Esophagus mucosa (tissue), 1 donor: ENCODE measurements around the gene ZNF793. TPM values are rescaled to one million over a fixed set of nuclear protein-coding genes. Genes with fewer than 3 reads are reported as not detected.

Source experiments
- ATAC-seq: fragments of 200-7000 bp; cut with Tn5 transposase; one replicate; pipeline ENCODE4 v1.9.1; 2020
- total RNA-seq: library from RNA; stranded (reverse); gene quantifications from one replicate; pipeline ENCODE4 v1.2.4, GENCODE V29; 2023
- donor health status: DM: yes; HTN: yes; CAD: no.

The ZNF793 gene
- total RNA-seq: 4.4 TPM

DNA sequence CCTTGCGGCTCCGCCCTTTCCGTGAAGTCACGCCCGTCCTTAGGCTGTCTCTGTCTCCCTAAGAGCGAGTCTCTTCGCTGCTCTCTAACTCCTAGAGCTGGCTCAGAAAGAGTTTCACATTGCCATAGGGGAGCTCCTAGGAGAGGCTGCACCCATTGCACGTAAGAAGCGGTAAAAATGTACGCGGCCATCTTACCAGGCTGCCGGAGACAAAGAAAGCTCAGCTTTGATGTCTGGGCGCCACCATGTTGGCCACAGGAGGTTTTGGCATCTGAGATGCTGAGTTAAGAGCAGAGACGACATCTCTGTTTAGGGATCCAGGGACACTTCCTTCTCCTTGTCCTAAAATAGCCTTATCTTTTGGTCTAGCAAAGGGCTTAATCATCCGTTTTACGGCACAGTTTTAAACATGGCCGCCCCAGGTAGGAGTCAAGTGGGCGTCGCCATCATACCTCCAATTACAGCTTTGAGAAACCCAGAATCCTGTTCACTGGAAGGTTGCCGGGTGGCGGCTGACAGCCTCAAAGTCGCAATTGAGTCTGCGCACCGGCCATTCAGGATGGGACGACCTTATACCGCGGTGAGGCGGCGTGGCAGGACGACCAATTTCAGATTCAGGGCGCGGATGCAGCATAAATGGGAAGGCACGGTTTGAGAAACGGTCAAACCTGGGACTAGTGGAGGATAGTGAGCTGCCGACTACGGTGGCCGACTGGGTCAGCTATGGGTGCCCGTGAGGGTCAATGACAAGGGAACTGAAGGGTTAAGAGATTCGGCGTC lies at the start of gene ZNF793:
ZNF793 (plus strand) TSS at position 553 of the 780 bp plus-strand sequence. CDS start 16,501 bp downstream, outside the sequence.
- peak; percentile 93 for ATAC-seq

GRCh38 chr19:37466277-37466797 lies 40.4 kb upstream of the ZNF793 start:
- no peak for ATAC-seq

GRCh38 chr19:37466798-37467607 lies 39.7 kb upstream of the ZNF793 start, which contains the start of gene ZNF569:
Gene ZNF569 (minus strand): TSS chr19:37467444. CDS start chr19:37444921, 22,523 bp downstream.
- peak; percentile 90 for ATAC-seq

DNA sequence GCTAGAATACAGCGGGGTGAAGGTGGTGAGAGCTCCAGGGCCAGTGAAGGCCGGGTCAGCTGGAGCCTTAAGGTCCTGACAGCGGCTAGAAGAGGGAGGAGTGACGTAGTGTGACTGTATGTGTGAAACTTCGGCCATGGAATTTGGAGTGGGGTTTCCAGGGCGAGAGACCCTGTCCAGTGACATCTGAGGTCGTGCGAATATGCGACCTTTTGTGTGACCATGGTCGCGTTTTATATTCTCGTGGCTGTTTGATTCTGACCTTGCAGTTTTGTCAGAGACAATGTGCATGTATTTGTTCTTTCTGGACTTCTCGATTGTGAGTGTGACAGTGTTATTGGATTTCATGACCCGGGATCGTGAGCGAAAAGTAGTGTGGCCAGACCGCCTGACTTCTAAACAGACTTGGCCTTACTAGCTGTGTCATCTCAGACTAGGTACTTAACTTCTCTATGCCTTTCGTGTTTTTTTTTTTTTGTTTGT lies 39.1 kb upstream of the ZNF793 start:
- ATAC-seq: no peak

DNA sequence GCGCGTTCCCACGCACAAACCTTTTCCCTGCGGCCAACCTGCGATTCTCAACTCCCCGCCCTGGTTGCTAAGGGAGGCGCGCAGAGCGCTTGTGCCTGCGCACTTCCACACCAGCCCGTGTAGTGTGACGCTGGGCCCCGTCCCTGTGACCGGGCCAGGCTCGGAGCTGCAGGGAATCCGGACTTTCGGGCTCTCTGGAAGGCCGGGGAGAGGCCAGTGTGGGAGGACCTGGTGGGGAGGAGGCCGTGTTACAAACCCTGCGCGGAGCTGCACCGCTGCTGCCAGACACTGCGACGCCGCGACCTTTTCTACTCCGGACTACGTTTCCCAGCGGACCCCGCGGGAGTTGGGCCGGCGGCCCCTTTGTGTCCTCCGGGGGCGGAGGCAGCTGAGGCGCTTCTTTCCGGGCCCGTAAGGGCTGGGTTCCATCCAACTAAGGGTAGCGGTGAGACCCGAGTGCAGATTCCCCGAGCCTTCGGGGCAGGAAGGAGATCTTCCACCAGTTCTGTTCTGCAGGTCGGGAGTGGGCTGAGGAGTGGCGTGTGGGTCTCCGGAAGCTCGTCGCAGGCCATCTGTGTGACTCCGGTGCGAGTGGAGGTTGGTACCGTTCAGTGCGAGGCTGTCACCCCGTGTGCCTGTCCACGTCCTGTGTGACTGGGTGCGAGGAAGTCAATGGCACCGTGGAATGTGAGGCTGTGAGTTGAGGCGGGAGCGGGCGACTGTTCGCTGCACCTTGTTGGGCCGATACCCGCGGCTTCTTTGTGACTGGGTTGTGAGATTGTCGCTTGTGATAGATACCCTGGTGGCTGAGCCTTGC lies 37.6 kb upstream of the ZNF793 start, which contains the start of gene ZNF570:
ZNF570 (plus strand) TSS at position 396 of the 817 bp plus-strand sequence. CDS start 999 bp downstream, outside the sequence.
- peak; percentile 83 for ATAC-seq

DNA sequence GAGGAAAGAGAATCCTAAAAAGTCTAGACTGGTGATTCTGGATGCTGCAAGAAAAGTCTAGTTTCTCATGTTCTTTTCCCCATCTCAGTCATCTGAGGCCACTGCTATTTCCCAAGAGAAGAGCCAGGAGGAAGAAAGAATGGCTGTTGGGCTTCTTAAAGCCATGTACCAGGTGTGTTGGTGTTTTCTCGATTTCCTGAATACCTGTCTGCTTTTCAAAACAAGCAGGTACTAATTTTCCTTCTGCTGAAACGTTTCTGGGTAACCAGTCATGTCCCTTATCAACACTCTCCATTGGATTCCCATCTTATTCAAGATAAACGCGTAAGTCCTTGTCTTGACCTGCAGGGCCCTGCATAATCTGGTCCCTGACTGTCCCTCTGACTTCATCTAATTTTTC lies 36.5 kb upstream of the ZNF793 start:
- no peak for ATAC-seq

DNA sequence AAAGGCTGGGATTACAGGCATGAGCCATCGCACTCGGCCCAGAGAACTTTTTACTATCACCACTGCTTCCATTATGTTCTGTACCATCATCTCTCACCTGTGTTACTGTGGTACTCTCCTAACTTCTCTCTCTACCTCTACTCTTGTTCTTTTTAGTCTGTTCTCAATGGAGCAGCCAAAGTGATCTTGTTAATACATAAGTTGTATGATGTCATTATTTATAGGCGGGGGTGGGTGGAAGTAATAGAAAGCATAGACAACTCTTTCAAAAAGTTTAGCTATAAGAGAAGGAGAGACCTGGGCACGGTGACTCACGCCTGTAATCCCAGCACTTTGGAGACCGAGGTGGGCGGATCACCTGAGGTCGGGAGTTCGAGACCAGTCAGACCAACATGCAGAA lies 34.6 kb upstream of the ZNF793 start:
- ATAC-seq: no peak

DNA sequence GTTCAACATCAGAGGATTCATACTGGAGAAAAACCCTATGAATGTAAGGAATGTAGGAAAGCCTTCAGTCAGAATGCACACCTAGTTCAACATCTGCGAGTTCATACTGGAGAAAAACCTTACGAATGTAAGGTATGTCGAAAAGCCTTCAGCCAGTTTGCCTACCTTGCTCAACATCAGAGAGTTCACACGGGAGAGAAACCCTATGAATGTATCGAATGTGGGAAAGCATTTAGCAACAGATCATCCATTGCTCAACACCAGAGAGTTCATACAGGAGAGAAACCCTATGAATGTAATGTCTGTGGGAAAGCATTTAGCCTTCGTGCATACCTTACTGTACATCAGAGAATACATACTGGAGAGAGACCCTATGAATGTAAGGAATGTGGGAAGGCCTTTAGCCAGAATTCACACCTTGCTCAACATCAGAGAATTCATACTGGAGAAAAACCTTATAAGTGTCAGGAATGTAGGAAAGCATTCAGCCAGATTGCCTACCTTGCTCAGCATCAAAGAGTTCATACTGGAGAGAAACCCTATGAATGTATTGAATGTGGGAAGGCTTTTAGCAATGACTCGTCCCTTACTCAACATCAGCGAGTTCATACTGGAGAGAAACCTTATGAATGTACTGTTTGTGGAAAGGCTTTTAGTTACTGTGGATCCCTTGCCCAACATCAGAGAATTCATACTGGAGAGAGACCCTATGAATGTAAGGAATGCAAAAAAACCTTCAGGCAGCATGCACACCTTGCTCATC lies 22.2 kb upstream of the ZNF793 start:
- ATAC-seq: no peak

GRCh38 chr19:37492213-37492612 lies 14.5 kb upstream of the ZNF793 start:
- no peak for ATAC-seq

- peak; percentile 29 for ATAC-seq
These were observed 767 bp upstream of the ZNF793 start for GRCh38 chr19:37505958-37506386.

DNA sequence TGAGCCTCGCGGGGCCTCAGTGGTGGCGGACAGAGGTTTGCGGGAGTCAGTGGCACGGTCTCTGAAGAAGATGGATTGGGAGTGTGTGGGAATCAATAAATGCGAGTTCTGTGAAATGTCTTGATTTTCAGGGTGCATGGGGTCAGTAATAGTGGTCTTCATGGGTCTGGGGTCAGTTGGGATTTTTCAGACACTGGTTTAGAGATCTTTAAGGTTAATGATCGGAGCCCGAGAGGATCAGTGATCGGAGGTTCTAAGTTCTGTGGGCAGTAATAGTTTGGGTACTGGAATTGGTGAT lies 377 bp downstream of the ZNF793 start:
- no peak for ATAC-seq

- no peak for ATAC-seq
These were observed 4.4 kb downstream of the ZNF793 start for GRCh38 chr19:37511186-37511585.

DNA sequence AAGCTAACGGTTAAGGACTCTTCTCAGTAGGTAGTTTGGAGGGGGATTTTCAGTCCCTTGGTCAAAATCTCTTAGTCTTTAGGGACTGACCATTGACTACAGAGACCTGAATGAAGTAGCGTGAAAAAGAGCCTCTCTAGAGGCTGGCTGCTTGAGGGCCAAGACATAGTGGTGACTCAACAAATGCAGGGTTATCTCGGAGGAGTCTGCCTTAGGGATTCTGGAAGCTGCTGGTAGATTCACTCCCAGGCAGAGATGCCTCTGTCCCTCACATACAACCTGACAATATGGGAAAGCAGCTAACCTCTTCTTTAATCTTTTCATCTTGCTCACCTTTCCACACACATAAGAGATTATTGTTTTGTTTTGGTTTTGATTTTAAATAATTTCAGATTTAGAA lies 5.1 kb downstream of the ZNF793 start:
- ATAC-seq: no peak

GRCh38 chr19:37513397-37513796 lies 6.7 kb downstream of the ZNF793 start:
- ATAC-seq: no peak

DNA sequence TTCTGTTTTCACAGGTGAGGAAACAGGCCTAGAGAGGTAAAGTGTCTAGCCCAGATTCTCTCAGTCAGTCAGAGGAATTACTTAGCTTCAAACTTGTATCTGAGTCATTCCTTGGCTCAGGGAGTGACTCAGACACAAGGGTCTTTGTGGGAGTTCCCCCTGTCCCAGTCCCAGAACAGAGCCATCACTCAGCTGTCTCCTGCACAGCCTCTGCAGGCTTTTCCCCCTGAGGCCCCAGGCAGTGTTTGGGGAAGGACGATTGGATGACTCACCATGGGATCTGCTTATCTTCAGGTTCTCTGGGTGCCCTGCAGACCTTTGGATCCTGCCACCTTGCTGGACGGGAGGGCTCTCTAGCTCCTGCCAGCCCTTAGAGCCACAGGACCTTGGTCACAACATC lies 13.2 kb downstream of the ZNF793 start:
- ATAC-seq: peak; percentile 25

- ATAC-seq: no peak
These were observed 30.7 kb downstream of the ZNF793 start for GRCh38 chr19:37537391-37537947.

- ATAC-seq: peak; percentile 45
These were observed 44.6 kb downstream of the ZNF793 start for GRCh38 chr19:37551129-37551993.

DNA sequence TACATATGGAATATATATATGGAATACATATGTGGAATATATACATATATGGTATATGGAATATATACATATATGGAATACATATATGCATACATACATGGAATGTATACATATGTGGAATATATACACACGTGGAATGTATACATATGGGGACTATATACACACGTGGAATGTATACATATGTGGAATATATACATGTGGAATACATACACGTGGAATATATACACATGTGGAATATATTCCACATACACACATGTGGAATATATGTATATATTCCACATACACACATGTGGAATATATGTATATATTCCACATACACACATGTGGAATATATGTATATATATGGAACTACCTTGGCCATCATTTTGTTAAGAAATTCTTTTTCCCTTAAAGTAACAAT lies 56.8 kb downstream of the ZNF793 start:
- ATAC-seq: no peak

GRCh38 chr19:37564624-37565369 lies 58.1 kb downstream of the ZNF793 start:
- no peak for ATAC-seq

DNA sequence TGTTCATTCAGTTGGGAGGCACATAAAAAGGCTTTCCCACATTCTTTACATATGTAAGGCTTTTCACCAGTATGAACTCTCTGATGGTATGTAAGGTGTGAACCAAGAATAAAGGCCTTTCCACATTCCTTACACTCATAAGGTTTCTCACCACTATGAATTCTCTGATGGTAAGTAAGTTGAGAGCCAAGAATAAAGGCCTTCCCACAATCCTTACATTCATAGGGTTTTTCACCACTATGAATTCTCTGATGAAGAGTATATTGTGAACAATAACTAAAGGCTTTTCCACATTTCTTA lies 58.6 kb downstream of the ZNF793 start:
- ATAC-seq: no peak
